ENCODE data around the gene CCDC92.

CCDC92 gene

DNA sequence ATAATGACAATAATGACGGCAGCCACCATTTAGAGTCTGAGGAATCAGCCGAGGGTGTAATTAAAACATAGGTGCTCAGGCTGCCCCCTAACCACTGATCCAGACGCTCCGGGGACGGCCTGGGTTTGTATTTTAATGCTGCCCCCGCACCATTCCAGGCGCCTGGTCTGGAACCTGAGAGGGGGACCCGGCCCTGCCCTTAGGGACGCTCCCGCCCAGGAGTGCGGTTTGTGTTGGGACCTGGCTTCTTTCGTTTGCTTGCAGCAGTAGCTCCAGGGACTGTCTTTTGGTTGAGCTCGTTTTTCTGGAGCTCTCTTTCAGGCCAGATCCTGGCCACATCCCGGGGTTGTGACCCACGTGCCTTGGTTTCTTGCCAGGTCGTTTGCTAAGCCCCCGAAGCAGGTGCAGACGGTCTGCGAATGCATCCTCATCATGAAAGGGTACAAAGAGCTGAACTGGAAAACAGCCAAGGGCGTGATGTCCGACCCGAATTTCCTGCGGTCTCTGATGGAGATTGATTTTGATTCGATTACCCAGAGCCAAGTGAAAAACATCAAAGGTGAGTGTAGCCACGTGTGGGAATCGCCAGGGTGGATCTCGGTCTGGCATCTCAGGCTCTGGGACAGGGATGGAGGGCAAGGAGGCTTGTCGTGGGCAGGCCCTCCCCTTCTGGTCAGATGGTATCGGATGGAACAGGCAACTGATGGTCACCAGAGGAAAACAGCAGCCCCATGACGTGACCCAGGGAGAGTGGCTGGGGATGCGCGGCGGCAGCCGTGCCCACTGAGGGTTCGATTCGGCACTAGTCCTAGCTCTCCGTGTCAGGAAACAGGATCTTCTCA is 63.5 kb downstream of the CCDC92 start:
- DNase-seq: no peak

DNA sequence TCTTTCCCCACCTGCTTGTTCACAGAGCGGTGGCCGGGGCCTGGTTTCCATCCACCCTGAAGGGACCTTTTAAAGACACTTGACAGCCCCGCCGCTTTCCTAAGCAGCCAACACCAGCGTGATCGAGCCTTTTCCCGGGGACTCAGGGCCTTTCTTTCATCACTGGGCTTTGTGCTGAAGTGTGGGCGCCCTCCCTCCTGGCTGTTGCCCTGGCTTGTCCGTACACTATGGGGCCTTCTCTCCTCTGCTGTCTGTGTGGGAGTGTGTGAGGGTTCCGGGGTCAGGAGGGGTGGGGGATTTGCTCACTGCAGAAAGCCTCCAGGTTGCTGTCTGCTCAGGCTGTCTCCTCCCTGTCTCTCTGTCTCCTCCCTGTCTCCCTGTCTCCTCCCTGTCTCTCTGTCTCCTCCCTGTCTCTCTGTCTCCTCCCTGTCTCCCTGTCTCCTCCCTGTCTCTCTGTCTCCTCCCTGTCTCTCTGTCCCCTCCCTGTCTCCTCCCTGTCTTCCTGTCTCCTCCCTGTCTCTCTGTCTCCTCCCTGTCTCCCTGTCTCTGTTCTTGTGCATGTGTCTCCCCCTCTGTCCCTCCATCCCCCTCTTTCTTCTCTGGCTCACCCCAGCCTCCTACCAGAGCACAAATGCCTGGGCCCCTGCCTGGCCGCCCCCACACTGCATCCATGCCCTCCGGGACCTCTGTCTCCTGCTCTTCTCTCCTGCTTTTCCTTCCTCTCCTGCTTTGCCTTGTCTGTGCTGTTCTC is 64.7 kb downstream of the CCDC92 start:
- DNase-seq: no peak

- no peak for DNase-seq
Observed at GRCh38 chr12:123906711-123907420, 65.8 kb downstream of the CCDC92 start.

- DNase-seq: peak; percentile 44
Observed at GRCh38 chr12:123905319-123905925, 67.2 kb downstream of the CCDC92 start.

DNA sequence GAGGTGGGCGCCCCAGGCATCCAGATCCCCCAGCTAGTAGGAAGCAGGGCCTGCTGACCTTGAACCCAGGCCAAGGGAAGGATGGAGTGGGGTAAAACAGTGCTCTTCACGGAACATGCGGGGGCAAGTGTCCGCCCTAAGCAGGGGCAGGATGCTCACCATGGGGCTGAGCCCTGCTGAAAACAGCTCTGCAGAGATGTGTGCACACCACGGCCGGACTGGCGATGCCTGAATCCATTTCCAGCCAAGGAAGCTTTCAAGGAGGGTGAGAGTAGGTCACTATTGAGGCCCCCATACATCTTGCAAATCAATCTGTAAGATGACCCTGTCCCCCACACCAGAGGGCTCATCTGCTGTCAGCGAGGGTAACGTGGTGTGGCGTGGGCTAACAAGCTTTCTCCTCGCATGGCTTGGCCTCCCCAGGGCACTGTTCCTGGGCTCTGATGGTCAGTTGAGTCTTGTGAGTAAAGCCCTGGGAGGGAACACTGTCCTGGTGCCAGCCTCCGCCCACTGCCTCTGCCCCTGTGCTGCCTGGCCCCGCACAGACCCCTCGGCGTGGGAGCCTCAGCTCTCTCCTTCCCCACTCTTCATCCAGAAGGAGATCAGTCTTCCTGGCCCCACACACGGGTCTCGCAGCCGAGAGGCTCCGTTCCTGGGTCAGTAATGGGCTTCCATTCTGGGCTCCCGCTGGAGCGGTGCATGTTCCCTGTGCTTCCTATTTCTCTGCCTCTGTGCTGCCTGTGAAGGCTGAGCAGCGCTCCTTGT is 69.1 kb downstream of the CCDC92 start:
- DNase-seq: no peak

DNA sequence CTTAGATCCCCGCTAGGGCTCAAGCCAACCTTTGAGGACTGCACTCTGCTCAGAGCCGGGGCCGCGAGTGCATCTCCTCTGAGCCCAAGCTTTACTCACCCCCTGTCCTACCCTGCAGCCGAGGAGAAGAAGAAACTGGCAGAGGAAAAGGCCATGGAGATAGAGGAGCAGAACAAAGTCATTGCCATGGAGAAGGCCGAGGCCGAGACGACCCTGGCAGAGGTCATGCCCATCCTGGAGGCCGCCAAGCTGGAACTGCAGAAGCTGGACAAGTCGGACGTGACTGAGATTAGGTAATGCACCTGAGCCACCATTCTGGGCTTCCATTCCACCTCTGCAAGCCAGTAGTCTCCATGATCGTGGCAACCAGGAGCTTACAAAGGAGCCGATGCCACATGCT is 69.8 kb downstream of the CCDC92 start:
- DNase-seq: no peak

- no peak for DNase-seq
Observed at GRCh38 chr12:123900871-123901376, 71.7 kb downstream of the CCDC92 start.

GRCh38 chr12:123899368-123899767 is 73.3 kb downstream of the CCDC92 start:
- DNase-seq: no peak

DNA sequence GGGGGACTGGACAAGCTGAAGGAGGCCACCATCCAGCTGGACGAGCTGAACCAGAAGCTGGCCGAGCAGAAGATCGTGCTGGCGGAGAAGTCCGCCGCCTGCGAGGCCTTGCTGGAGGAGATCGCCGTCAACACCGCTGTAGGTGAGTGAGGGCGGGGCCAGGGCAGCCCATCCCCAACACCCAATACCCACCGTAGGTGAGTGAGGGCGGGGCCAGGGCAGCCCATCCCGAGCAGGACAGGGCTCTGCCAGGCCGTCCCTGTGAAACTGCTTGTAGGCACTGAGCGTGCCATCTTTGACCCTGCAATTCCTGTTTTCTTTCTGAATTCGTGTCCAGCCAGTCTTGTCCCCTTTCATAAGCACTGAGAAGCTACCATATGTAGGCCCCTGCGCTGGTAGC is 74.0 kb downstream of the CCDC92 start:
- DNase-seq: no peak

GRCh38 chr12:123897221-123897620 is 75.4 kb downstream of the CCDC92 start:
- no peak for DNase-seq

GRCh38 chr12:123896767-123897166 is 75.9 kb downstream of the CCDC92 start:
- no peak for DNase-seq

DNA sequence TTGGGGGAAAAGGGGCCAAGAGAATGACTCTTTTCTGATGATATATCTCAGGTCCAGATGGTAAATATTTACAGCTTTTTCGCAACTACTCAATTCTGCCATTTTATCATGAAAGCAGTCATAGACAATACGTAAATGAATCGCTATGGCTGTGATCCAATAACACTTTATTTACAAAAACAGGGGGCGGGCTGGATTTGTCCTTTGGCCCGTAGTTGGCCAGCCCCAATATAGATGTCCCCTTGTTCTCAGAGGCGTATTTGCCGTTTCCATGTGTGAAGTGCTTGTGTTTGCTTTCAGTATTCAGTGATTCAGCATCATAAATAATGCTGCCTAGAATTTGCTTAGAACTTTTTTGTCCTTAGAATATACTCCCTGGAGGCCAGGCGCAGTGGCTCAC is 77.2 kb downstream of the CCDC92 start:
- DNase-seq: no peak

GRCh38 chr12:123894823-123895345 is 77.7 kb downstream of the CCDC92 start:
- no peak for DNase-seq

GRCh38 chr12:123893276-123893675 is 79.4 kb downstream of the CCDC92 start:
- no peak for DNase-seq

DNA sequence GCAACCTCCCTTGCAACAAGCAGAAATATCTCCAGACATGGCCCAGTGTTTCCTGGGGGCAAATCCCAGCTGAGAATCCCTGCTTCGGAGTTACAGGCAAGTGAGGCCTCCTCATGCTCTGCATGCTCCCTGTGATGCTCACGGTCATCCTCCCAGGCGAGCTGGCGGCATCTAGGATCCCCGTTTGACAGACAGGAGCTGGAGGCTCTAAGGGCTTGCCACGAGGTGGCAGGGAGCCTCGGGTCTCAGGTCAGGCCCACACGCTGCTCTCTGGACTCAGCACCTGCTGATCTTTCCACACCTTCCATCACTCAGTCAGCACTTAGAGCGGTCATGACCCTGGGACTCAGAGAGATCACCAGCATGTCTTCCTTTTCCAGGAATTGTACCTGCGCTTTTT is 79.8 kb downstream of the CCDC92 start:
- DNase-seq: no peak

DNA sequence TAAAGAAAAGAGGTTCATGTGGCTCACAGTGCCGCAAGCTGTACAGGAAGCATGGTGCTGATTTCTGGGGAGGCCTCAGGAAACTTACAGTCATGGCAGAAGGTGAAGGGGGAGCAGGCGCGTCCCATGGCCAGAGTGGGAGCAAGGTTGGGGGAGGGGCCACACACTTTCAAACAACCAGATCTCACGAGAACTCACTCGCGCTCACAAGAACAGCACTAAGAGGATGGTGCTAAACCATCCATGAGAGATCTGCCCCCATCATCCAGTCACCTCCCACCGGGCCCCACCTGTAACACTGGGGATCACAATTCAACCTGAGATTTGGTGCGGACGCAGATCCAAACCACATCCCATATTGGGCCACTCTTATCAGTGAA is 80.5 kb downstream of the CCDC92 start:
- DNase-seq: no peak

DNA sequence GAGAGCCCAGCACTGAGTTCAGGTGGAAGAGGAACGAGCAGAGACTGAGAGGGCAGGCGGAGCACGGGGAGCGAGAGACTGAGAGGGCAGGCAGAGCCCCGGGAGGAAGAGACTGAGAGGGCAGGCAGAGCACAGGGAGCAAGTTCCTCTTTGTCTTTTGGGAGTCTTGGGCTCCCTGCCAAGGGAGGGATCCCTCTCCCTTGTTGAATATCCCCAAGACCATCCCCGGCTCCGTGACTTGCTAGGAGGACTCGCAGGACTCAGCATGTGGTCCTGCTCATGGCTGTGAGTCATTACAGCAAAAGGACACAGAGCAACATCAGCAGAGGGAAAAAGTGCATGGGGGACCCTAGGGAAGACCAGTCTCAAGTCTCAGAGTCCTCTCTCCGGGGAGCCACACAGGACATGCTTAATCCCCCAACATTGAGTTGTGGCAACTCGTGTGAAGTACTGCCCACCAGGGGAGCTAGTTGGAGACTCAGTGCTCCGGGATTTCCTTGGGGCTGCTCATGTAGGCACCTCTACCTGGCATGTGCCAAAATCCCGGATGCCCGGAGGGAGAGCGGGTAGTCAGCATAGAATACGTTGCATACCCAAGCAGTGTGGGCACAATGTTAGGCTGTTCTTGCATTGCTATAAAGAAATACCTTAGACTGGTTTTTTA is 81.0 kb downstream of the CCDC92 start:
- no peak for DNase-seq

DNA sequence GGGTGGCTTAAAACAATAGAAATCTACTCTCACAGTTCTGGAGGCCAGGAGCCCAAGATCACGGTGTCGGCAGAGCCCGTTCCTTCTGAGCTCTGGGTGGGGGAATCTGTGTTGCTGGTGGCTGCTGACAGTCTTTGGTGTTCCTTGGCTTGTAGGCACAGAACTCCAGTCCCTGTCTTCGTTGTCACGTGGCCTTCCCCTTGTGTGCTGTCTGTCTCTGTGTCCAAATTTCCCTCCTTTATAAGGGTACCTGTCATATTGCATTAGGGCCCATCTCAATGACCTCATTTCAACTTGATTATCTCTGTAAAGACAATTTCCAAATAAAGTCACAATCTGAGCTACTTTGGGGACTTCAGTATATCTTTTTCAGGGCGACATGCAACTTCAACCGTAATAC is 81.6 kb downstream of the CCDC92 start:
- no peak for DNase-seq

GRCh38 chr12:123890536-123890902 is 82.1 kb downstream of the CCDC92 start:
- no peak for DNase-seq

DNA sequence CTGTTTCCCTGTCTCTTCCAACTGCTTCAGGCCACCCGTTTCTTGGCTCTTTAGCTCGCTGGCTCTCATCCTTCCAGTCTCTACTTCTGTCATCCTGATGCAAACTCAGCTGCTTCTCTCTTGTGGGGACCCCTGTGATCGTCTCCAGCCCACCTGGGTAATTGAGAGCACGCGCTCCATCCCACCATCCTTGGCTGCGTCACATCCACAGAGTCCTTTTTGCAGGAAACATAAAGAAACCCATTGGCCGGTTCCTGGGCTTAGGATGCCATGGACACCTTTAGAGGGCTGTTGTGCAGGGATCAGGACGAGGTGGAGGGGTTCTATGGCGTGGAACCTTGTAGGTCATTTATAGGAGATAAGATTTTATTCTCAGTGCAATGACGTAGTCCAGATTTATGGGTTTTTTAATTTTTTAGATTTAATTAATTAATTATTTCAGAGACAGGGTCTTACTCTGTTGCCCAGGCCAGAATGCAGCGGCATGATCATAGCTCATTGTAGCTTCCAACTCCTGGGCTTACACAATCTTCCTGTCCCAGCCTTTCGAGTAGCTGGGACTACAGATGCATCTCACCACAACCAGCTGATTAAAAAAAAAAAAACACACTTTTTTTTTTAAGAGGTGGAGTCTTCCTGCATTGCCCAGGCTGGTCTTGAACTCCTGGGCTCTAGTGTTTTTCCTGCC is 82.6 kb downstream of the CCDC92 start:
- DNase-seq: no peak

- DNase-seq: no peak
Observed at GRCh38 chr12:123888989-123889388, 83.6 kb downstream of the CCDC92 start.
